HG02798 (cell line): ENCODE results near the gene LRIG1.

Experiments used
- ATAC-seq: cut with Tn5 transposase; IDR thresholded peaks from one replicate; pipeline ENCODE4 v1.9.1; 2021; ENCODE audit warnings: mild to moderate bottlenecking; ENCODE audit not compliant: unreplicated experiment, poor library complexity

The LRIG1 gene

GRCh38 chr3:66370179-66370578, 130.6 kb downstream of the LRIG1 start:
- ATAC-seq: no peak

GRCh38 chr3:66367979-66368378, 132.8 kb downstream of the LRIG1 start:
- no peak for ATAC-seq

- no peak for ATAC-seq
Observed at GRCh38 chr3:66366747-66367146, 134.1 kb downstream of the LRIG1 start.

GRCh38 chr3:66365080-66365479, 135.7 kb downstream of the LRIG1 start:
- ATAC-seq: no peak

- no peak for ATAC-seq
Observed at GRCh38 chr3:66363148-66363547, 137.7 kb downstream of the LRIG1 start.

- no peak for ATAC-seq
Observed at GRCh38 chr3:66362541-66362941, 138.3 kb downstream of the LRIG1 start.

GRCh38 chr3:66361356-66361755, 139.5 kb downstream of the LRIG1 start:
- no peak for ATAC-seq

- ATAC-seq: no peak
Observed at GRCh38 chr3:66355997-66356396, 144.8 kb downstream of the LRIG1 start.

- peak; percentile 79 for ATAC-seq
Observed at GRCh38 chr3:66355394-66355793, 145.4 kb downstream of the LRIG1 start.

- no peak for ATAC-seq
Observed at GRCh38 chr3:66354001-66354400, 146.8 kb downstream of the LRIG1 start.

GRCh38 chr3:66353530-66353929, 147.3 kb downstream of the LRIG1 start:
- no peak for ATAC-seq

GRCh38 chr3:66353039-66353438, 147.8 kb downstream of the LRIG1 start:
- no peak for ATAC-seq

GRCh38 chr3:66350601-66351000, 150.2 kb downstream of the LRIG1 start:
- ATAC-seq: no peak

GRCh38 chr3:66348704-66349103, 152.1 kb downstream of the LRIG1 start:
- no peak for ATAC-seq

- no peak for ATAC-seq
Observed at GRCh38 chr3:66344848-66345578, 155.8 kb downstream of the LRIG1 start.

- no peak for ATAC-seq
Observed at GRCh38 chr3:66344391-66344811, 156.4 kb downstream of the LRIG1 start.

GRCh38 chr3:66342717-66343356, 158.0 kb downstream of the LRIG1 start:
- no peak for ATAC-seq

- no peak for ATAC-seq
Observed at GRCh38 chr3:66338927-66339326, 161.9 kb downstream of the LRIG1 start.

GRCh38 chr3:66336333-66336766, 164.5 kb downstream of the LRIG1 start:
- no peak for ATAC-seq

GRCh38 chr3:66335671-66336070, 165.2 kb downstream of the LRIG1 start:
- ATAC-seq: no peak
